Measurements from ENCODE around the gene ITK. TPM values are rescaled to one million over a fixed set of nuclear protein-coding genes. Genes with fewer than 3 reads are reported as not detected.
"Not testable (repeated sequence)": the region's sequence is repeated elsewhere in the genome, so short reads cannot be mapped to it uniquely, and the experiment has no call there.

The ITK gene
- polyA plus RNA-seq, 1 donor, result 0.10 TPM

DNA sequence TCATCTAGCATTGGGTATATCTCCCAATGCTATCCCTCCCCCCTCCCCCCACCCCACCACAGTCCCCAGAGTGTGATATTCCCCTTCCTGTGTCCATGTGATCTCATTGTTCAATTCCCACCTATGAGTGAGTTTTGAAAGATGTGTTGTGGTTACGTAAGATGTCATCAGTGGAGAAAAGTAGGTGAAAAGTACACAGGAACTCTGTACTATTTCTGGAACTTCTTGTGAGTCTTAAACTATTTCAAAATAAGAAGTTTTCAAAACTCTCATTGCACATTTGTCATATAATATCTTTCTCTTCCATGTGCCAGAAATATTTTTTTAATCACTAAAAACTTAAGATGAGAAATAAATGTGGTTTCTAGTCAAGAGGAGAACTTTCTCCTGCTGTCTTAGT, 30.0 kb downstream of the ITK start:
- peak; percentile 6 for DNase-seq (ENCODE audit: low read depth)

DNA sequence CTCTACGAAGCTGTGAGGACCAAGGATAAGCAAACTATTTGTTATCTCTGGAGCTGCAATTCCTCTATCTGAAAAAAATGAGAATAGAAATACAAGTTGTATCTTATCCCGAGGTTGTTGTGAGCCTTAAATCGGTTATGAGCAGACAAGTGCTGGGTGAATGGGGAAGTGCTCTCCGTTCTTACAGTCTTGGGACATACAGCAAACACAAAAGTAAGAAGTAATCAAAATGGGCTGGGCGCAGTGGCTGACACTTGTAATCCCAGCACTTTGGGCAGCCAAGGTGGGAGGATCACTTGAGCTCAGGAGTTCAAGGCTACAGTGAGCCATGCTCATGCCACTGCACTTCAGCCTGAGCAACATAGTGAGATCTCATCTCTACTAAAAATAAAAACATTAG, 31.7 kb downstream of the ITK start:
- no peak for DNase-seq (ENCODE audit: low read depth)

DNA sequence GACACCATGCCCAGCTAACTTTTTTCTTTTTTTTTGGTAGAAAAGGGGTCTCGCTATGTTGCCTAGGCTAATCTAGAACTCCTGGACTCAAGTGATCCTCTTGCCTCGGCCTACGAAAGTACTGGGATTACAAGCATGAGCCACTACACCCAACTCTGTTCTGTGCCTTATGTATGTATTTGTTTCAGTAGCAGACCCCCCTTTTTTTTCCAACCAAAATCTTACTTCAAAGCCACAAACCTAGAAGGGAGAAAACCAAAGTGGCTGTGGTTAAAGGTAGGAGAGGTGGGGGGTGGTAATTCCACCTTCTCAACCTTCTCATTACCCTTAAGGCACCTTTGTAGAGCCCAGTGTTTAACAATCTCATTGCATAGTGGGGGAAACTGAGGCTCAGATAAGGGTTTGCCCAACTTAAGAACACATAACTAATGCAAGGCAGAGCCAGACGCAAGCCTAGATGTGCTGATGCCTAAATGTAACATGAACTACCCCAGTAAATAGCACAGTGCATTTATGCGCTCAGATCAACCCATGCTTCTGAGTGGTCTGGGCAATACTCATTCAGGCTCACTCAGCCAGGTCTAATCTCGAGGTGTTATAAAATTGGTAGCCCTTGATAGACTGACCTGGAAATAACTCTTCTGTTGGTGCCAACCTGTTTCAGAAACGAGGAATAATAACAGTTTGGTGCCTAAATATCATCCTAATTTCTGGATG, 33.0 kb downstream of the ITK start:
- DNase-seq (ENCODE audit: low read depth), result no peak

DNA sequence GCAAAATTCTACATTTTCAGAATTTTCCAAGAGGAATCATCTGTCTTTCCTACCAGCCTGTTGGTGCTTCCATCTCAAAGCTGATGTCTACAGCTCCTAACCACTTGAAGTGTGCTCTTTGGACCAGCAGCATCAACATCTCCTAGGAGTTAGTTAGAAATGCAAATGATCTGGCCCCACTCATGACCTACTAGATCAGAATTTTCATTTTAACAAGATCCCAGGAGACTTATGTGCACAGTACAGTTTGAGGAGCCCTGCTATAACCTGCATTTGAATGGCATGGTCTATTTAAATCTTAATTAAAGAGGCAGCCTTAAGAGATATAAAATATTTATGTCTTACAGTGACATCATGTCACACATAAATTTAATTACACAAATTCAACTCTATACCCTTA, 33.8 kb downstream of the ITK start:
- no peak for DNase-seq (ENCODE audit: low read depth)

DNA sequence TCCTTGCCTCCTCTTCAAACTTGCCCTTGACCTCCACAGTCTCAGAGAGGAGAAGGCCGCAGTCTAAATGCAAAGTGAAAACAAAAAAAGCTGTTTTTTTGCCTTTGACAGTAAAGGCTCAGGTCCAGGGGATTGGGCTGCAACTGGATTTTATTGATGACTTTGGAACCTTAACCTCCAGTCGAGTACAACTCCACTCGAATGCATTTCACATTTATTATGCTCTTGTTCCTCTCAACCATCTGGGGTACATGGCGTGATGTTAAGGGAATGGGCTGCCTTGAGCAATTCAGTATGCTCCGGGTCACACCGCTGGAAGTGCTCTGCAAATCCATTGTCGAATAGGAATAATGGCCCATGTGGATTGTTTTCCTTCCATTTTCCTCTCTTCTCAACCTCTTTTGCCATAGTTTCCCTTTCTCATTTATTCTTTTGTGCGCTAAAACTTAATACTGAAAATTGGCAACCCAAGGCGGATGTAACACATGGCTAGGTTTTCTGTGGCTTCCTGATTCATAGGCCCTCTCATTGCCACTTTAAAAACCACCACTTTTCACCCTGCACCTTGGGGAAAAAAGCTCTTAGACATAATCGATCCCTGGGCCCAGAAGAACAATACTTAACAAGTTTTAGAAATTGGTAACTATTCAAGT, 34.3 kb downstream of the ITK start:
- DNase-seq (ENCODE audit: low read depth), result no peak

DNA sequence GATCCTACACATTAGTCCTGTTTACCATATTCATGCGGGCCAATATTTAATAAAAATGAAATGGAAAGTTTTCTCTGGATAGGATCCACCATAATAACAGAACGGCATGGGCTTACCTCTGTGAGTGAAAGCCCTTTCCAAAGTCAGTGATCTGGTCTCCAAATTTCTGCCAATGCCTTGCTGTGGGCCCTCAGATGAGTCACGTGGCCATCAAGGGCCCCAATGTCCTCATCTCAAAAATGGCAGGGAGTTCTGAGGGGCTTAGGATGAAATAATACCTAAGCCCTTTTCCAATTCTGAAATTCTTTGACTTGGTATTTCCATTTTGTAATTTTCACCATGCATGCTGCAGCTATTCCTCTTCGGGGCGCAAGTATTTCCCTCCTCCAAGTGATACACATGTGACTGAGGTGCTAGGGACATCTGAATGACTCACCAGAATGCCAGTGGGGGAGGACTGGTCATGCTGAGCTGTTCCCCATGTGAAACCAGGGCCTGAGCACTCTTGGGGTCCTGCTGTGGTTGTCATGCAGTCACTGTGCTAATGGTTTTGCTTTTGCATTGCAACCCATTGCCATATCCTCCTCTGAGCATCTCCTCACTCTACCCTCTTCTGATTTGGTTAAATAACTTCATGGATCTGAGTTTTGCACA, 35.0 kb downstream of the ITK start:
- DNase-seq (ENCODE audit: low read depth), result no peak

DNA sequence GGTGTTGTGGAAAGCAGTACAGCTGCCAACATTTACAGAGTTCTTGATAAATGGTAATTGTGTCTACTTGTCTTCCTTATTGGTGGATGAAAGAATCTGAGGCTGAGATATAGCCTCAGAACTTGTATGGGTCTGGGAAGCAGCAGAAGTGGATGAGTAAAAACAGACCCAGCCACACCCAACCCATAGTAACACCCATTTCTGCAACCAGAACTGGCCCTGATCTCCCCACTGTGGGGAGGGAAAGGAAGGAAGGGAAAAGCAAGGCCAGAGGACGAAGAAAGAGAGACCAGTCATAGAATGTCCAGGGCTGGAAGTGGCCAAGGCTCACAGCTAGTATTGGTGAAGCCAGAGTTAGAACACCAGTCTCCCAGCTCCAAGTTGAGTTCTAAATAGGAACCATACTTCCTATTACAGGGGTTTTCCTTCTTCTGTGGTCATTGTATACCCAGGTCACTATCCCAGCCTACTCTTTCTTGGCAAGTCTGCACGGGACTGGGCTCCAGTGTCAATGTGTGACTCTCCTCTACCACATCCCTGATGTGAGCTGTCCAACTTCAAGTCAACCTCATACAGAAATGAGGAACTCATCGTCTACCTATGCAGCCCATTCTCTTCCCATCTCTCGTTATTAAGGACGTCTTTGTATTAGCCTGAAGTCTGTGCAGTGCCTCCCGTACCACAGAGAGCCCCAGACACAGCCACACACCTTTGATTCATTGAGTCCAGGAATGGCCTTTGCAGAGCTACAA, 35.9 kb downstream of the ITK start:
- DNase-seq (ENCODE audit: low read depth), result no peak

DNA sequence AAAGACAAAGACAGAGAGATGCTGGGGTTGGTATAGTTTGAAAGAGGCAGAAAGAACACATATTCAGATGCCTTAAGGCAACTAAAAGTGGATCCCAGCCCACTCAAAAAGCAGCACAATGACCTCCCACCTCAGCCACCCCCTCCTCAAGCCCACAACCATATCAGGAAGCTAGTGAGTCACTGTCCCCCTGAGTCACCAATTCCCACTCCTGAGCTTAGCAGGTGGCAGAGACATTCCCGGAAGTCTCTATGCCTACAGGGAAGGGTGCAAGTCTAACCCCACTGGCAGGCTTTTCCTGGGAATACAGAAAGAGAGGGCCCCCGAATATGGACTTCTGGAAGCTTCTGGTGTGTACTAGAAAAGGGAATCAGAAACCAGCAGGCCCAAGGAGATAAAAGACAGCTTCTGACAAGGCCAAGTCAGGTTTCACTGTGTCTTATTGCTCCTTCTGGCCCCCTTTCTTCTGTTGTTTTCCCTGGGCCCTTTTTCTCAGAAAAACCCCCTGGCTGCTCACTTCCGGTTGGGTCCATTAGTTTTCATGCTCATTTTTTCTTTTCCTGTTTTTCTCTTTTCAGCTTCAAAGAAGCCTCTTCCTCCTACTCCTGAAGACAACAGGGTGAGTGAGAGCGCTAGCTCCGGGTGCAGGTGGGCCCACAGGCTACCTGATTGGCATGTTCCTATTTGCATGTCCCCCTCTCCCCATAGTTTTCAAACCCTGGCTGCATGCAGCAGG, 36.8 kb downstream of the ITK start:
- no peak for DNase-seq (ENCODE audit: low read depth)

DNA sequence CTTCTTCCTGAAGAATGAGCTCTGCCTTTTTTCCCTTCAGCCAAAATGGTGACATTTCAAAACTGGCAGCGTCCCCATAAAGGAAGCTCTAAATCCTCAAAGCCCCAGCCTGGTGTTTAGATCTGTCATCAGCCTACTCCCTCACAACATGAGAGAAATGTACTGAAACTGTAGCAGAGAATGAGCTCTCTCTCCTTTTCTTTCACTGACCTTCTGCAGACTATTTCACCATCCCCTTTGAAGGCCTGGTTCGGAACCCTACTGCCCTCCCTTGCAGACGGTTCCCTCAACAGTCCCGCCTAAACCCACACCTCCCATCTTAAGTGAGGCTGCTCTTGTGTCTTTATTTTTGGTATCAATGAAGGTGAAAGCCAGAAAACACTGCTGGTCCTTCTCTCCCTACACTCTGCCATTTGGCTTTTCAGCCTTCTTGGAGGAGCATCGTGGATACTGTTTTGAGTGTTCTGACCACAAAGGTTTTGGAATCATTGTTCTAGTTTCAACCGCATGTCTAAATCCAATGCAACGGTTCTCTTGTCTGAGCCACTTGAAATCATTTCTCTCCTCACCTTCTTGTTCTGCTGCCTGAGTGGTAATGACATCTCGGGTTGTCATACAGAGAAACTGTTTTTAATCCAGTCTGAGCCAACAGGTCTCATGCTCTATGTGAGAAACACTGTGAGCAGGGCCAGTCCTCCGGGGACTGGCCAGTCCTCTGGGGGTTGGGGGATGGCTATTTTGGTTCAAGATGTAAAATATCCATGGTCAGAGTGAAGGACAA, 39.0 kb downstream of the ITK start:
- no peak for DNase-seq (ENCODE audit: low read depth)

DNA sequence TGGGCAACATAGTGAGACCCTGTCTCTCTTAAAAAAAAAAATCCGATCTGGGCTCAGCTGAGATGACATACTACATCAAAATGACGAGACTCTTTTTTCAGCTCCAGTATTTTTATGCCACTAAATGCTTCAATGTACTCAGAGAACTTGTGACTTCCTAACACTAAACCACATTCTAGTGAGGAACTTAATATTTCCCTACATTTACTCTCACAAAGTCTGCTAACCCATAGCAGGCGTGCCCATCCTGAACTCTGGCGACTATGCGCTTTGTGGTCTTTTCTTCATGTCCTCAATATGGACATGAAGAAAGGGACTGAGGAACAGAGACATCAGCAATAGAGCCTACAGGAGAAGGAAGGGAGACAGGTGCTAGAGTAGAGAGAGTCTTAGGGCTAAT, 41.3 kb downstream of the ITK start:
- DNase-seq (ENCODE audit: low read depth), result no peak

DNA sequence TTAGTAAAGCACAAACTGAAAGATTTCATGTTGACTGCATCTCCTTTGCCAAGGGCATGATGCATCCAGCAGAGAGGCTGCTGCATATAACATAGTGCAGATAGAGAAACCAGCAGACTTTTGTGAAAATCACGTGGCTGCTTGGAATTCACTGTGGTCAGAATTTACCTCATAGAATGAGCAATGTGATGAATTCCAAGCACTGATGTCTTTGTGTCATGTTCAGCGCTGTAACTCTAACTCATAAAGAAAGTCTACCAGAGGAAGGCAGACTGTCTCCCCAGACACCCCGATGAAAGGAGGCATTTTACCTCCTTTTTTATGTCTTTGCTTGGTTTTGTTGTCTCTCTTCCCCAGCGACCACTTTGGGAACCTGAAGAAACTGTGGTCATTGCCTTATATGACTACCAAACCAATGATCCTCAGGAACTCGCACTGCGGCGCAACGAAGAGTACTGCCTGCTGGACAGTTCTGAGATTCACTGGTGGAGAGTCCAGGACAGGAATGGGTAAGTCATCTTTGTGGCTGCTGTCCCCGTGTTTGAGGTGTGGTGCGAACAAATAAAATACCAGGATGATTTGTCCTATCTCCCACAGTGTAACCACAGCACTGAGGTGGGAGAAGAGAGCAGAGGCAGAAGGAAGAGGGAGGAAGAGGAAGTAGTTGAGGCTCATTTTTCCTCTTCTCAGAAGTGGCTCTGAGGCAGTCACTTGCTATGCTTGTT, 42.0 kb downstream of the ITK start:
- no peak for DNase-seq (ENCODE audit: low read depth)

DNA sequence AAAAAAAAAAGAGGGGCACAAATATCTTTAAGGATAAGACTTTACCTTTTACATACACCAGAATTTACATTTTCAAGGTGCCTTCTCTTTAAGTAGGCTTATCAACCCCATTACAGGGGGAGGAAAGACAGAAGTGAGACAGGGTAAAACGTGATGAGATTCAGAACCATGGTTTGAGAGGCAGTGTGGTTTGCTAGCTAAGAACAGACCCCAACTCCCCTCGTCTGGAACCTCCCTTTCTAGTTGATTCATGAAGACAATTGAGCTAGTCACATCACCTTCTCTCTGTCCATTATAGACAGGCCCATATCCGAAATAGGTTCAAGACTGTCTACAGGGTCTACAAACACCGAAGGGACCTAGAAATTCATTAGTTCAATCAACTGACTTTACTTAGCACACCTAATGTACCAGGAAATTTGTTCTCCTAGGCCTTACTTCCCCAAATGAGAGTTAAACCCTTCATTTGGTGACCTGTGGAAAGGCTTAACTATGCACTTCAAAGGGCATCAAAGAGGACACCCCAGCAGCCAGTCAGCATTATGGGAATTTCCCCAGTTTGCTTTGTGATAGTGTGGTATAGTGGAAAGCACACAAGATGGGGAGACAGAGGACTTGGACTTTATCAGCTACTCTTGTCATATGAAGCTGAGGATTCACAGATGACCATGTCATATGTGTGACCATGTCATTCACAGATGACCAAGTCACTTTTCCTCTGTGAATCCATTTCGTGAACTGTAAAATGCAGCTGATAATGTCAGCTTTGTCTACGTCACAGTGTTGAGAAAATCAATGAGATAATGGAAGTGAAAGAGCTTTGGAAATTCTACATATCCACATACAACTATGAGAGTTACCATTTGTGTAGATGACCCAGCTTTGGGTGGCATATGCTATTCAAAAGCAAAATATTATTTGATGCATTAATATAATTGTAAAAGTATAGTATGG, 45.1 kb downstream of the ITK start:
- DNase-seq (ENCODE audit: low read depth), result no peak

DNA sequence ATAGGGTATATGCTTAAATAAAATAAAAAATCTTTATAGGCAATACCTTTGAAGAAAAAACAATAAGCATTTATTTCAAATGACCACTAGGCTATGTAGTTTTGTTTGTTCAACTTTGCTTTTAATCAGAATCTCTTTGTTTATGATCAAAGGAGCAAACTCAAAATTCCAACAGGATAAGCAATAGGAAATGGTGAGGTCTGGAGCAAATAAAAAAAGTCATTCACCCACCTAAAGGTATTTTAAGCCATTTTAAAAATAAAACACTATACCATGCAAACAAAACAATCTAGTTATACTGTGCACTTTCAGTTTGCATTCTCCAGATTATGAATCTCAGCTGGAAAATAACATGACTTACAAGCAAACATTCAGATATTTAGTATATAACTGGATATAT, 50.0 kb downstream of the ITK start:
- DNase-seq (ENCODE audit: low read depth), result no peak

DNA sequence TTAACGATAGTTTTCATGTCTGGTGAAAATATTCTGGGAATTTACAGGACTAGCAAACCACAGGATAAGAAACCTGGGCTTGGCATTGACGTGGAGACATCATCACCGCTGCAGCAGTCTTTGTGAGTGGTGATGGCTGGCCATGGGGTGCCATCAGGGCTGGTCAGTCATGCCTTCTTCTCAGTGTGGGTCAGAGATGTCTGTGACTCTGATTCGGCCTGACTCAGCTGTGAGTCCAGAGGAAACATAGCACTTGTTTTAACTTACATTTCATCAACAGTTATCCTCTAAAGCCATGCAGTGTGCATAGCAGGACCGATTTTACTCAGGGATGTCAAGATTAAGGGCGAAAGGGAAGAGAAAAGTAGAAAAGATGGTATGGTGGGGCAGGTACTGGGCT, 52.1 kb downstream of the ITK start:
- DNase-seq (ENCODE audit: low read depth), result no peak

DNA sequence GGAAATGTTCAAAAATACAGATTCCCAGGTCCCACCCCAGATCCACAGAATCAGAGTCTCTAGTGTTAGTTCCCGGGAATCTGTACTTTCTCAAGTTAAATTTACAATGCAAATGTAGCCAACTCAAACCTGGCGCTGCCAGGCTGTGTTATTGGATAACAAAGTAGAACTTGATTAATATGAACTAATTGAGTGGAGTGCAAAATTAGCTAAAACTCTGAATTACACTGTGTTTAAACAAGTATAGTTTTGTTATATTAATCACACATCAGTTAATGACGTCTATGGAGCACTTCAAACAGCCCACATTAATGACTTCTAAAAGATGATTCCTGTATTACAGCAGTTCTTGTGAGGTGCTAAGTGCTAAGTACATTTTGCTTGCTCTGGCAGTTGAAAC, 52.9 kb downstream of the ITK start:
- DNase-seq (ENCODE audit: low read depth), result no peak

DNA sequence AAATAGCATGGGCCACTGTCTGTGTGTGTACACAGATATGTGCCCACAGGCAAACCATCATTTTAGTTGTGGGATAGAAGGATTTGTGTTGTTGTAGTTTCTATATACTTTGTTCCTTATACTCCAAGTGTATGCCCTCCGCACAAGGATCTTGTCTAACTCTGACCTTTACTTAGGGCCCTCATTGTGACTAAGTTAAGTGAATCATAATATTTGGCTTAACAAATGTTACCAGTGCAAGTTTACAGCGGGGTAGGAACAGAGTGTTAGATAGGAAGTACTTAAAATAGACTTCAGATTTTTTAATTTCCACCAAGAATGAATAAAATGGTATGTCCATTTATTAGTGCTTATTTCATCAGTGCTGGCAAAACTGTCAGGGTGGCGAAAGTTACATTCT, 55.8 kb downstream of the ITK start:
- DNase-seq (ENCODE audit: low read depth), result no peak

DNA sequence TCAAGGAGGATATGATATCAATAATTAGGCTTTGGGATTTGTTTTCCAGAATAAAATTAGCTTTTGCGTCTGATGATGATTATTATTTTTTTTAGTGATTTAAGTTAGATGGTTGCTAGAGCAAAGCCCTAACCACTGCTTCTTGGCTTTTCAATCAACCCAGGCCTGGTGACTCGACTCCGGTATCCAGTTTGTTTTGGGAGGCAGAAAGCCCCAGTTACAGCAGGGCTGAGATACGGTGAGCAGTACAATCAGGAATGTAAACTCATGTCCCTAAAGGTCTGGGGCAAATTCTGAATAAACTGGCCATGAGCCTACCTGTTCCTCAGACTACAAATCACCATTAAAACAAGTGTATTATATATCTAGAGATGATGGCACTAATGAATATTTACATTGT, 60.8 kb downstream of the ITK start:
- no peak for DNase-seq (ENCODE audit: low read depth)

DNA sequence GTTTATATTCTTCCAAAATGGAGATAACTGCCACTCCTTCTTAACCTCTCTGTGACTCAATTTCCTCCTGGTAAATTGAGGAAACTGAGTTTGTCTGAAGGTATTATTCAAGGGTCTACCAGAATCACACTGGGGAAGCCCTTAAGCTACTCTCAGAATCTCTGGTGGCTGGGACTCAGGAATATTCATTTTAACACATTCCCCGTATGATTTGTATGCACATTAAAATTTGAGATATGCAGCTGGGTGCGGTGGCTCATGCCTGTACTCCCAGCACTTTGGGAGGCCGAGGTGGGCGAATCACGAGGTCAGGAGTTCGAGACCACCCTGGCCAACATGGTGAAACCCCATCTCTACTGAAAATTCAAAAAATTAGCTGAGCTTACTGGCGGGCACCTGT, 64.1 kb downstream of the ITK start:
- not testable (repeated sequence) for DNase-seq (ENCODE audit: low read depth)

DNA sequence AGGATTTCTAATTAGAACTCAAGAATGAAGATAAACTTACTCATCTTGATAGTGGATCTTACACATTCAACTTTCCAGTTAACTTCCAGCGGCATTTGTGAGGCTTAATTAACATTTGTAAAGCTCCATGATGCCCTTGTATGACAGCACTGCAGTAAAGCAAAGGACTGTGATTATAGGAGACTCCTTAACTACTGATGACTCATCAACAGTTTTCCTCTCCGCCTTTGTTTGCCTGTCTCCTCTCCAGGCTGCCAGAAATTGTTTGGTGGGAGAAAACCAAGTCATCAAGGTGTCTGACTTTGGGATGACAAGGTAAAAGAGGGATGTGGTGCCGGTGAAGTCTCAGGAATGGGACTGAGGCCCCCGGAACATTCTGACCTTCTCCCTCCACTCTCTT, 64.8 kb downstream of the ITK start:
- DNase-seq (ENCODE audit: low read depth), result no peak
